Measurements from ENCODE around the gene TBATA.

TBATA gene

GRCh38 chr10:70738006-70738760 is 47.0 kb downstream of the TBATA start:
- Histone ChIP-seq H2BK5ac (ENCODE audit: low read depth, low read length, poor library complexity, severe bottlenecking) (no peak overlapping the region), H3K4me1 (ENCODE audit: control insufficient read depth, insufficient read depth, low read depth, low read length) (peaks cover 11% of the 10 kb centered on the region), H3K36me3 (ENCODE audit: control insufficient read depth in 1 of 2, insufficient read depth in 2 of 2, low read depth in 1 of 2, low read length in 2 of 2) (peaks cover 79 to 99% of the 10 kb centered on the region in 2 experiments), H3K27ac (ENCODE audit: low read length, poor library complexity, severe bottlenecking) (no peak overlapping the region), H4K8ac (ENCODE audit: low read length) (no peak overlapping the region), H3K4me3 (ENCODE audit: insufficient read depth in 1 of 2, low read depth in 1 of 2, low read length in 2 of 2) (no peak overlapping the region), H3K9me3 (ENCODE audit: control insufficient read depth, low read length) (no peaks in the 10 kb centered on the region), H3K27me3 (ENCODE audit: control insufficient read depth in 1 of 2, insufficient read depth in 1 of 2, low read length in 2 of 2) (no peaks in the 10 kb centered on the region), H3K4me2 (ENCODE audit: low read length, poor library complexity, severe bottlenecking) (no peak overlapping the region), H3K79me1 (replicated peaks; ENCODE audit: low read length, poor library complexity, severe bottlenecking) (peaks cover 24% of the 10 kb centered on the region), H3K23ac (ENCODE audit: low read length in 2 of 2) (no peak overlapping the region), H3K14ac (ENCODE audit: low read length in 2 of 2) (no peak overlapping the region), H4K91ac (ENCODE audit: low read length) (no peak overlapping the region), H2BK12ac (ENCODE audit: low read length in 2 of 2) (no peak overlapping the region), H3K9ac (ENCODE audit: low read length) (no peak overlapping the region), H3K18ac (ENCODE audit: low read depth in 1 of 2, low read length in 2 of 2) (no peak overlapping the region), H2AK5ac (ENCODE audit: low read length, severe bottlenecking) (no peak overlapping the region), H3K4ac (ENCODE audit: low read depth in 1 of 2, low read length in 2 of 2) (no peak overlapping the region), H2AFZ (ENCODE audit: low read depth, low read length) (no peak overlapping the region), H2BK120ac (ENCODE audit: low read depth, low read length) (no peak overlapping the region), H2BK15ac (ENCODE audit: low read depth, poor library complexity, severe bottlenecking) (no peak overlapping the region)
- DNase-seq = no peak
- 95% methylated on average over 3 of the region's 3 CpGs for WGBS

- H3K4ac ChIP-seq (ENCODE audit: low read depth in 1 of 2, low read length in 2 of 2) = no peak overlapping the region
- H2BK5ac ChIP-seq (ENCODE audit: low read depth, low read length, poor library complexity, severe bottlenecking) = no peak overlapping the region
- no peaks in the 10 kb centered on the region for H3K9me3 ChIP-seq (ENCODE audit: control insufficient read depth, low read length)
- H3K4me2 ChIP-seq (ENCODE audit: low read length, poor library complexity, severe bottlenecking) = no peak overlapping the region
- H2AK5ac ChIP-seq (ENCODE audit: low read length, severe bottlenecking) = no peak overlapping the region
- H2BK12ac ChIP-seq (ENCODE audit: low read length in 2 of 2) = no peak overlapping the region
- no peak overlapping the region for H3K18ac ChIP-seq (ENCODE audit: low read depth in 1 of 2, low read length in 2 of 2)
- no peak overlapping the region for H2BK120ac ChIP-seq (ENCODE audit: low read depth, low read length)
- H3K36me3 ChIP-seq (ENCODE audit: control insufficient read depth in 1 of 2, insufficient read depth in 2 of 2, low read depth in 1 of 2, low read length in 2 of 2) = peaks cover 87 to 99% of the 10 kb centered on the region in 2 experiments
- no peak overlapping the region for H3K14ac ChIP-seq (ENCODE audit: low read length in 2 of 2)
- 68% methylated on average over 6 of the region's 6 CpGs for WGBS
- no peaks in the 10 kb centered on the region for H3K27me3 ChIP-seq (ENCODE audit: control insufficient read depth in 1 of 2, insufficient read depth in 1 of 2, low read length in 2 of 2)
- no peak overlapping the region for H4K91ac ChIP-seq (ENCODE audit: low read length)
- H3K4me3 ChIP-seq (ENCODE audit: insufficient read depth in 1 of 2, low read depth in 1 of 2, low read length in 2 of 2) = no peak overlapping the region
- H3K23ac ChIP-seq (ENCODE audit: low read length in 2 of 2) = no peak overlapping the region
- H3K4me1 ChIP-seq (ENCODE audit: control insufficient read depth, insufficient read depth, low read depth, low read length) = peaks cover 8% of the 10 kb centered on the region
- H2BK15ac ChIP-seq (ENCODE audit: low read depth, poor library complexity, severe bottlenecking) = no peak overlapping the region
- no peak overlapping the region for H4K8ac ChIP-seq (ENCODE audit: low read length)
- no peak for DNase-seq
- peaks cover 24% of the 10 kb centered on the region for H3K79me1 ChIP-seq (replicated peaks; ENCODE audit: low read length, poor library complexity, severe bottlenecking)
- no peak overlapping the region for H2AFZ ChIP-seq (ENCODE audit: low read depth, low read length)
- H3K9ac ChIP-seq (ENCODE audit: low read length) = no peak overlapping the region
- no peak overlapping the region for H3K27ac ChIP-seq (ENCODE audit: low read length, poor library complexity, severe bottlenecking)
Measured at GRCh38 chr10:70737250-70737649, 47.9 kb downstream of the TBATA start.

GRCh38 chr10:70736525-70736924 is 48.7 kb downstream of the TBATA start:
- Histone ChIP-seq H3K27me3 (ENCODE audit: control insufficient read depth in 1 of 2, insufficient read depth in 1 of 2, low read length in 2 of 2) (no peaks in the 10 kb centered on the region), H2BK120ac (ENCODE audit: low read depth, low read length) (no peak overlapping the region), H3K4ac (ENCODE audit: low read depth in 1 of 2, low read length in 2 of 2) (no peak overlapping the region), H2AK5ac (ENCODE audit: low read length, severe bottlenecking) (no peak overlapping the region), H3K14ac (ENCODE audit: low read length in 2 of 2) (no peak overlapping the region), H4K91ac (ENCODE audit: low read length) (no peak overlapping the region), H2AFZ (ENCODE audit: low read depth, low read length) (no peak overlapping the region), H3K9ac (ENCODE audit: low read length) (no peak overlapping the region), H3K4me3 (ENCODE audit: insufficient read depth in 1 of 2, low read depth in 1 of 2, low read length in 2 of 2) (no peak overlapping the region), H2BK15ac (ENCODE audit: low read depth, poor library complexity, severe bottlenecking) (no peak overlapping the region), H3K23ac (ENCODE audit: low read length in 2 of 2) (no peak overlapping the region), H2BK12ac (ENCODE audit: low read length in 2 of 2) (no peak overlapping the region), H3K27ac (ENCODE audit: low read length, poor library complexity, severe bottlenecking) (no peak overlapping the region), H3K4me1 (ENCODE audit: control insufficient read depth, insufficient read depth, low read depth, low read length) (peaks cover 7% of the 10 kb centered on the region), H3K79me1 (replicated peaks; ENCODE audit: low read length, poor library complexity, severe bottlenecking) (peaks cover 22% of the 10 kb centered on the region), H3K4me2 (ENCODE audit: low read length, poor library complexity, severe bottlenecking) (no peak overlapping the region), H3K36me3 (ENCODE audit: control insufficient read depth in 1 of 2, insufficient read depth in 2 of 2, low read depth in 1 of 2, low read length in 2 of 2) (peaks cover 87 to 100% of the 10 kb centered on the region in 2 experiments), H4K8ac (ENCODE audit: low read length) (no peak overlapping the region), H3K9me3 (ENCODE audit: control insufficient read depth, low read length) (no peaks in the 10 kb centered on the region), H2BK5ac (ENCODE audit: low read depth, low read length, poor library complexity, severe bottlenecking) (no peak overlapping the region), H3K18ac (ENCODE audit: low read depth in 1 of 2, low read length in 2 of 2) (no peak overlapping the region)
- WGBS = 98% methylated on average over 3 of the region's 3 CpGs
- no peak for DNase-seq

- no peak overlapping the region for H2BK5ac ChIP-seq (ENCODE audit: low read depth, low read length, poor library complexity, severe bottlenecking)
- H3K9ac ChIP-seq (ENCODE audit: low read length) = no peak overlapping the region
- H2AFZ ChIP-seq (ENCODE audit: low read depth, low read length) = no peak overlapping the region
- H2AK5ac ChIP-seq (ENCODE audit: low read length, severe bottlenecking) = no peak overlapping the region
- no peak overlapping the region for H3K18ac ChIP-seq (ENCODE audit: low read depth in 1 of 2, low read length in 2 of 2)
- H3K4ac ChIP-seq (ENCODE audit: low read depth in 1 of 2, low read length in 2 of 2) = no peak overlapping the region
- WGBS = 79% methylated on average over 3 of the region's 3 CpGs
- no peak overlapping the region for H2BK120ac ChIP-seq (ENCODE audit: low read depth, low read length)
- H3K79me1 ChIP-seq (replicated peaks; ENCODE audit: low read length, poor library complexity, severe bottlenecking) = peaks cover 22% of the 10 kb centered on the region
- H3K4me1 ChIP-seq (ENCODE audit: control insufficient read depth, insufficient read depth, low read depth, low read length) = peaks cover 6% of the 10 kb centered on the region
- H3K36me3 ChIP-seq (ENCODE audit: control insufficient read depth in 1 of 2, insufficient read depth in 2 of 2, low read depth in 1 of 2, low read length in 2 of 2) = peaks cover 88 to 100% of the 10 kb centered on the region in 2 experiments
- H4K8ac ChIP-seq (ENCODE audit: low read length) = no peak overlapping the region
- H3K14ac ChIP-seq (ENCODE audit: low read length in 2 of 2) = no peak overlapping the region
- H3K27ac ChIP-seq (ENCODE audit: low read length, poor library complexity, severe bottlenecking) = no peak overlapping the region
- DNase-seq = no peak
- no peak overlapping the region for H3K4me3 ChIP-seq (ENCODE audit: insufficient read depth in 1 of 2, low read depth in 1 of 2, low read length in 2 of 2)
- no peak overlapping the region for H2BK15ac ChIP-seq (ENCODE audit: low read depth, poor library complexity, severe bottlenecking)
- H3K27me3 ChIP-seq (ENCODE audit: control insufficient read depth in 1 of 2, insufficient read depth in 1 of 2, low read length in 2 of 2) = no peaks in the 10 kb centered on the region
- no peaks in the 10 kb centered on the region for H3K9me3 ChIP-seq (ENCODE audit: control insufficient read depth, low read length)
- no peak overlapping the region for H3K4me2 ChIP-seq (ENCODE audit: low read length, poor library complexity, severe bottlenecking)
- no peak overlapping the region for H4K91ac ChIP-seq (ENCODE audit: low read length)
- no peak overlapping the region for H2BK12ac ChIP-seq (ENCODE audit: low read length in 2 of 2)
- H3K23ac ChIP-seq (ENCODE audit: low read length in 2 of 2) = no peak overlapping the region
Measured at GRCh38 chr10:70735161-70735560, 50.0 kb downstream of the TBATA start.

All from mesenchymal stem cell (in vitro differentiated cells and primary cell).